SK-N-SH (cell line): ENCODE results near the gene TRPM1. TPM values are rescaled to one million over a fixed set of nuclear protein-coding genes. Genes with fewer than 3 reads are reported as not detected.

Experiments
- CTCF ChIA-PET: fragments of 300-600, 350-600 bp; formaldehyde crosslinking; extraction: SDS; loops from one replicate; lab custom pipeline; 2021; lab: Yijun Ruan, JAX
- POLR2A ChIA-PET: fragments of 350-600 bp; sonication (Branson Sonifier 250); formaldehyde crosslinking; extraction: SDS; loops from one replicate; lab custom pipeline; 2020; ENCODE audit warnings: antibody characterized with exemption, inconsistent platforms; lab: Yijun Ruan, JAX
- DNase-seq: peaks from one replicate; pipeline ENCODE4 v3.0.0; 2012
- H2AFZ ChIP-seq: fragments of 200-600 bp; sonication (generic); 2 replicates; pipeline ENCODE4 v1.8.1; 2016; ENCODE audit warnings: antibody characterized with exemption, mild to moderate bottlenecking, low read depth
- H3F3A ChIP-seq: fragments of 200-600 bp; sonication (generic); replicated peaks from 2 replicates; pipeline ENCODE3; 2016; ENCODE audit warnings: antibody characterized with exemption, mild to moderate bottlenecking; ENCODE audit not compliant: insufficient read depth
- H3K27ac ChIP-seq, 2 experiments: fragments of 200-500 bp in 1 of 2; fragments of 200-600 bp in 1 of 2; sonication (Bioruptor generic) in 1 of 2; sonication (generic), shearing (Covaris generic) in 1 of 2; 2 replicates each; pipeline versions ENCODE4 v1.5.1 to v1.6.1; 2014 to 2016; ENCODE audit warnings: low read depth in 2 of 2, inconsistent platforms in 1 of 2, low read length in 1 of 2, mild to moderate bottlenecking in 1 of 2, mixed read lengths in 1 of 2
- H3K27me3 ChIP-seq: fragments of 200-600 bp; sonication (generic), shearing (Covaris generic); 2 replicates; pipeline ENCODE4 v1.6.1; 2016; ENCODE audit warnings: mixed run types; ENCODE audit not compliant: insufficient read depth
- H3K36me3 ChIP-seq, 2 experiments: fragments of 200-500 bp in 1 of 2; fragments of 200-600 bp in 1 of 2; sonication (Bioruptor generic) in 1 of 2; sonication (generic) in 1 of 2; replicated peaks in 1 of 2; 2 replicates each; pipeline versions ENCODE3 to v1.5.1; 2014 to 2016; ENCODE audit warnings: low read length in 1 of 2, mild to moderate bottlenecking in 1 of 2; ENCODE audit not compliant: insufficient read depth in 2 of 2, control insufficient read depth in 1 of 2
- H3K4me1 ChIP-seq, 2 experiments: fragments of 200-500 bp in 1 of 2; fragments of 200-600 bp in 1 of 2; sonication (Bioruptor generic) in 1 of 2; sonication (generic), shearing (Covaris generic) in 1 of 2; 2 replicates each; pipeline versions ENCODE4 v1.5.1 to v1.6.1; 2014 to 2016; ENCODE audit warnings: low read depth in 1 of 2, low read length in 1 of 2, mixed run types in 1 of 2; ENCODE audit not compliant: insufficient read depth in 2 of 2, control insufficient read depth in 1 of 2
- H3K4me2 ChIP-seq: fragments of 200-600 bp; sonication (generic), shearing (Covaris generic); 2 replicates; pipeline ENCODE4 v1.6.1; 2017; ENCODE audit warnings: mixed run types
- H3K4me3 ChIP-seq, 2 experiments: fragments of 200-500 bp in 1 of 2; fragments of 200-600 bp in 1 of 2; sonication (Bioruptor generic) in 1 of 2; sonication (generic), shearing (Covaris generic) in 1 of 2; 2 replicates each; pipeline versions ENCODE4 v1.5.1 to v1.8.1; 2014 to 2016; ENCODE audit warnings: low read depth in 2 of 2, inconsistent platforms in 1 of 2, low read length in 1 of 2, mild to moderate bottlenecking in 1 of 2, mixed read lengths in 1 of 2, moderate library complexity in 1 of 2
- H3K79me2 ChIP-seq: fragments of 200-600 bp; sonication (generic); 2 replicates; pipeline ENCODE4 v1.8.1; 2017; ENCODE audit warnings: mild to moderate bottlenecking; ENCODE audit not compliant: insufficient read depth
- H3K9ac ChIP-seq: fragments of 200-600 bp; sonication (generic); 2 replicates; pipeline ENCODE4 v1.6.1; 2017; ENCODE audit warnings: mixed run types
- H3K9me2 ChIP-seq: fragments of 200-600 bp; sonication (generic); 2 replicates; pipeline ENCODE4 v1.6.1; 2017; ENCODE audit warnings: mixed run types
- H3K9me3 ChIP-seq: fragments of 200-600 bp; sonication (generic); 2 replicates; pipeline ENCODE4 v1.6.1; 2017; ENCODE audit warnings: mixed run types, mild to moderate bottlenecking, moderate library complexity
- H4K20me1 ChIP-seq: fragments of 200-600 bp; sonication (generic); 2 replicates; pipeline ENCODE4 v1.6.1; 2017; ENCODE audit warnings: mild to moderate bottlenecking, mixed run types; ENCODE audit not compliant: insufficient read depth
- FOSL2 ChIP-seq: IDR thresholded peaks from 2 replicates; pipeline ENCODE4 v1.4.0; 2012; ENCODE audit warnings: low read depth, mild to moderate bottlenecking, moderate library complexity, borderline replicate concordance
- FOXJ3 ChIP-seq: sonication (generic); formaldehyde crosslinking; IDR thresholded peaks from 2 replicates; pipeline ENCODE4 v1.5.1; 2020; ENCODE audit warnings: mild to moderate bottlenecking, missing genetic modification reagents
- GATA2 ChIP-seq: sonication (generic); formaldehyde crosslinking; IDR thresholded peaks from 2 replicates; pipeline ENCODE4 v1.5.0; 2020; ENCODE audit warnings: mild to moderate bottlenecking, missing genetic modification reagents
- NRF1 ChIP-seq: IDR thresholded peaks from 2 replicates; pipeline ENCODE4 v1.6.1; 2012; ENCODE audit warnings: low read depth, mild to moderate bottlenecking, low read length
- PBX3 ChIP-seq: IDR thresholded peaks from 2 replicates; pipeline ENCODE4; 2012
- TCF12 ChIP-seq: IDR thresholded peaks from 2 replicates; pipeline ENCODE4 v1.4.0; 2012
- USF2 ChIP-seq: fragments of 150-350 bp; IDR thresholded peaks from 2 replicates; pipeline ENCODE4 v1.6.1; 2017; ENCODE audit warnings: antibody characterized with exemption, low read length, low read depth, borderline replicate concordance
- ZBTB33 ChIP-seq: IDR thresholded peaks from 2 replicates; pipeline ENCODE4 v1.4.0; 2012; ENCODE audit warnings: low read depth, borderline replicate concordance
- WGBS: methylation state at CpG from one replicate; pipeline ENCODE4 v1.1.6; 2017; ENCODE audit warnings: low lambda C conversion rate; 5-methylcytosine and 5-hydroxymethylcytosine counted together
- polyA plus RNA-seq, 3 experiments: library from polyadenylated mRNA; depleted of rRNA; stranded (reverse); fragments of >200 nt; gene quantifications; 2 replicates each; pipeline ENCODE4 v1.2.3, GENCODE V29; 2012
- TF ChIP-seq, protein P1 (sequence below): IDR thresholded peaks from 2 replicates; pipeline ENCODE4 v1.6.1; 2012; ENCODE audit warnings: mild to moderate bottlenecking, low read depth, low read length, moderate library complexity

The TRPM1 gene
- polyA plus RNA-seq, 1 of the 3 experiments (the other 2 are of a cell fraction): not detected

GRCh38 chr15:30956216-30957124 is 145.1 kb downstream of the TRPM1 start:
- no peaks in the 10 kb centered on the region for H3K27me3 ChIP-seq
- peaks cover 6% of the 10 kb centered on the region for H3F3A ChIP-seq
- DNase-seq: no peak
- TF ChIP-seq FOXJ3 (no peak), ZBTB33 (no peak), TCF12 (peak; percentile 19; the same call in 1 of the 2 replicates), PBX3 (0 out of 2 replicates have a peak, but pooled peaks have one; percentile 7)
- TF ChIP-seq, all 33 proteins: peak for 2
- Histone ChIP-seq H3K79me2 (no peaks in the 10 kb centered on the region), H3K9me3 (no peaks in the 10 kb centered on the region), H3K36me3 (peaks cover 39 to 54% of the 10 kb centered on the region in 2 experiments), H3K9me2 (no peaks in the 10 kb centered on the region), H2AFZ (no peak overlapping the region), H3K4me3 (no peak overlapping the region), H4K20me1 (no peaks in the 10 kb centered on the region), H3K4me1 (peaks cover 0 to 19% of the 10 kb centered on the region in 2 experiments; a peak in 1 of 4 replicates), H3K27ac (no peak overlapping the region), H3K4me2 (no peak overlapping the region), H3K9ac (no peak overlapping the region)
- WGBS: 88% methylated on average over 6 of the region's 6 CpGs
- ChIA-PET POLR2A (no interaction called here), CTCF (no interaction called here)

DNA sequence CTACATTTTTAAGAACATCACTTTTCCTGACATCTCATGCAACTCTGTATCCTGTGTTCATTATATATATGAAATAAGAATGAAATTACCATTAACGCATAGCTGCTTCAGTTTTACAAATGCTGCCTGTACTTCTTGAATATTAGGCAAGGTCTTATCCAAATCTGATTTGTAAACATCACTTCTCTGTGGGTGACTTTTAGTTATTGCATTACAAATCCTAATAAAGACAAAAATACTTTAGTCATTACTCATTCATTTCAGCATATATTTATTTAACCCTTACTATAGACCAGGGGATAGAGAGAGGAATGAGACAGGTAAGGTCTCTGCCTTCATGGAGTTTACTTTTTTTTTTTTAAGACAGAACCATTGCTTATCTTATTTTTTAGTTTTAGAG is 146.9 kb downstream of the TRPM1 start:
- no peaks in the 10 kb centered on the region for H4K20me1 ChIP-seq
- no peaks in the 10 kb centered on the region for H3K27me3 ChIP-seq
- peaks cover 0 to 19% of the 10 kb centered on the region in 2 experiments; a peak in 1 of 4 replicates for H3K4me1 ChIP-seq
- H3K27ac ChIP-seq: peak overlapping the region in 1 of 2 experiments; percentile 23; a peak in 1 of 4 replicates
- no peaks in the 10 kb centered on the region for H3K9me3 ChIP-seq
- H3K9ac ChIP-seq: no peak overlapping the region
- WGBS: 89% methylated on average over 1 of the region's 1 CpG
- H3K79me2 ChIP-seq: no peaks in the 10 kb centered on the region
- POLR2A ChIA-PET: no interaction called here
- H3K36me3 ChIP-seq: peaks cover 53 to 62% of the 10 kb centered on the region in 2 experiments
- no peak overlapping the region for H2AFZ ChIP-seq
- no peak for DNase-seq
- H3K9me2 ChIP-seq: no peaks in the 10 kb centered on the region
- CTCF ChIA-PET: interaction anchor here (0.5 kb wide), 1 partner anchor 15 kb away, joined by 3 read pairs; no protein-coding TSS in a partner anchor
- peaks cover 6% of the 10 kb centered on the region for H3F3A ChIP-seq
- TF ChIP-seq FOSL2 (no peak), GATA2 (no peak), NRF1 (no peak), USF2 (no peak), ZBTB33 (no peak)
- TF ChIP-seq, protein P1, sequence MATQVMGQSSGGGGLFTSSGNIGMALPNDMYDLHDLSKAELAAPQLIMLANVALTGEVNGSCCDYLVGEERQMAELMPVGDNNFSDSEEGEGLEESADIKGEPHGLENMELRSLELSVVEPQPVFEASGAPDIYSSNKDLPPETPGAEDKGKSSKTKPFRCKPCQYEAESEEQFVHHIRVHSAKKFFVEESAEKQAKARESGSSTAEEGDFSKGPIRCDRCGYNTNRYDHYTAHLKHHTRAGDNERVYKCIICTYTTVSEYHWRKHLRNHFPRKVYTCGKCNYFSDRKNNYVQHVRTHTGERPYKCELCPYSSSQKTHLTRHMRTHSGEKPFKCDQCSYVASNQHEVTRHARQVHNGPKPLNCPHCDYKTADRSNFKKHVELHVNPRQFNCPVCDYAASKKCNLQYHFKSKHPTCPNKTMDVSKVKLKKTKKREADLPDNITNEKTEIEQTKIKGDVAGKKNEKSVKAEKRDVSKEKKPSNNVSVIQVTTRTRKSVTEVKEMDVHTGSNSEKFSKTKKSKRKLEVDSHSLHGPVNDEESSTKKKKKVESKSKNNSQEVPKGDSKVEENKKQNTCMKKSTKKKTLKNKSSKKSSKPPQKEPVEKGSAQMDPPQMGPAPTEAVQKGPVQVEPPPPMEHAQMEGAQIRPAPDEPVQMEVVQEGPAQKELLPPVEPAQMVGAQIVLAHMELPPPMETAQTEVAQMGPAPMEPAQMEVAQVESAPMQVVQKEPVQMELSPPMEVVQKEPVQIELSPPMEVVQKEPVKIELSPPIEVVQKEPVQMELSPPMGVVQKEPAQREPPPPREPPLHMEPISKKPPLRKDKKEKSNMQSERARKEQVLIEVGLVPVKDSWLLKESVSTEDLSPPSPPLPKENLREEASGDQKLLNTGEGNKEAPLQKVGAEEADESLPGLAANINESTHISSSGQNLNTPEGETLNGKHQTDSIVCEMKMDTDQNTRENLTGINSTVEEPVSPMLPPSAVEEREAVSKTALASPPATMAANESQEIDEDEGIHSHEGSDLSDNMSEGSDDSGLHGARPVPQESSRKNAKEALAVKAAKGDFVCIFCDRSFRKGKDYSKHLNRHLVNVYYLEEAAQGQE: no peak
- H3K4me3 ChIP-seq: no peak overlapping the region
- no peak overlapping the region for H3K4me2 ChIP-seq
